Colonic mucosa (tissue), 4 donors: ENCODE measurements around the gene LRIT1. TPM values are rescaled to one million over a fixed set of nuclear protein-coding genes. Genes with fewer than 3 reads are reported as not detected.

ENCODE experiments used
- DNase-seq: peaks from one replicate; pipeline ENCODE4 v3.0.0-alpha.2; 2020
- H3K27ac ChIP-seq: fragments of 200-600 bp; one replicate; pipeline ENCODE4 v1.8.0; 2021
- H3K27me3 ChIP-seq: fragments of 200-600 bp; one replicate; pipeline ENCODE4 v1.8.0; 2021
- H3K36me3 ChIP-seq: fragments of 200-600 bp; one replicate; pipeline ENCODE4 v1.8.0; 2021
- H3K4me1 ChIP-seq: fragments of 200-600 bp; one replicate; pipeline ENCODE4 v1.8.0; 2021; ENCODE audit warnings: mild to moderate bottlenecking
- H3K4me3 ChIP-seq: fragments of 200-600 bp; one replicate; pipeline ENCODE4 v1.8.0; 2021
- H3K9ac ChIP-seq, 2 donors: one replicate each; pipeline ENCODE4 v1.7.0; 2013; ENCODE audit warnings: control low read depth in 2 of 2, low read depth in 2 of 2, low read length in 2 of 2
- H3K9me3 ChIP-seq: fragments of 200-600 bp; one replicate; pipeline ENCODE4 v1.8.0; 2021
- CTCF ChIP-seq: fragments of 200-600 bp; IDR thresholded peaks from one replicate; pipeline ENCODE4 v1.8.0; 2022; ENCODE audit warnings: antibody characterized with exemption, mild to moderate bottlenecking
- intact Hi-C: fragments of 100-400 bp; cut with DNase I; formaldehyde crosslinking; loops from one replicate; pipeline ENCODE4 v1.14.1; 2022
- total RNA-seq, 2 donors: library from RNA; stranded (reverse); fragmentation: NEBNext Ultra II Directional in 1 of 2; extraction: Animal tissue kit (Norgen Biotek cat#: 25700) in 1 of 2; gene quantifications; one replicate each; pipeline ENCODE4 v1.2.1, GENCODE V29; 2021
- donor health status: healthy.
- donor health status: DM: no; HTN: no; CAD: no.
- donor health status: DM: no; HTN: no; CAD: no.

The LRIT1 gene
- total RNA-seq, 2 donors from 2014 or later = not detected

GRCh38 chr10:84204122-84204521 lies 37.2 kb downstream of the LRIT1 start:
- Histone ChIP-seq H3K9ac (no peak overlapping the region), H3K4me3 (no peak overlapping the region), H3K27ac (no peak overlapping the region), H3K9me3 (no peaks in the 10 kb centered on the region), H3K4me1 (peaks cover 12% of the 10 kb centered on the region), H3K36me3 (no peaks in the 10 kb centered on the region), H3K27me3 (no peaks in the 10 kb centered on the region)
- intact Hi-C loops = loop anchor here (2.0 to 5.0 kb wide), 2 partner anchors 42 to 55 kb away; no protein-coding TSS in a partner anchor
- no peak for DNase-seq
- peak; percentile 34 for TF ChIP-seq CTCF

- peak overlapping the region in 1 of 2 donors; percentile 86 for H3K9ac ChIP-seq
- peaks cover 20% of the 10 kb centered on the region for H3K4me1 ChIP-seq
- no peak overlapping the region for H3K4me3 ChIP-seq
- H3K9me3 ChIP-seq = no peaks in the 10 kb centered on the region
- H3K27me3 ChIP-seq = no peaks in the 10 kb centered on the region
- intact Hi-C loops = loop anchor here (5.0 kb wide), 1 partner anchor 40 kb away; no protein-coding TSS in a partner anchor
- TF ChIP-seq CTCF = no peak
- H3K27ac ChIP-seq = no peak overlapping the region
- no peak for DNase-seq
- H3K36me3 ChIP-seq = no peaks in the 10 kb centered on the region
Measured at GRCh38 chr10:84202349-84202748, 39.0 kb downstream of the LRIT1 start.

GRCh38 chr10:84201682-84202081 lies 39.7 kb downstream of the LRIT1 start:
- no peaks in the 10 kb centered on the region for H3K36me3 ChIP-seq
- peak overlapping the region in 1 of 2 donors; percentile 86 for H3K9ac ChIP-seq
- H3K27ac ChIP-seq = peak overlapping the region; percentile 81
- H3K4me1 ChIP-seq = peaks cover 25% of the 10 kb centered on the region
- no peaks in the 10 kb centered on the region for H3K9me3 ChIP-seq
- no peak for TF ChIP-seq CTCF
- intact Hi-C loops = loop anchor here (5.0 kb wide), 1 partner anchor 39 kb away; no protein-coding TSS in a partner anchor
- no peaks in the 10 kb centered on the region for H3K27me3 ChIP-seq
- no peak for DNase-seq
- H3K4me3 ChIP-seq = no peak overlapping the region

- TF ChIP-seq CTCF = no peak
- Histone ChIP-seq H3K27me3 (no peaks in the 10 kb centered on the region), H3K9ac (peak overlapping the region; percentile 48 to 86), H3K36me3 (no peaks in the 10 kb centered on the region), H3K4me1 (peaks cover 29% of the 10 kb centered on the region), H3K27ac (peak overlapping the region; percentile 81), H3K4me3 (no peak overlapping the region), H3K9me3 (no peaks in the 10 kb centered on the region)
- intact Hi-C loops = loop anchor here (5.0 kb wide), 1 partner anchor 39 kb away; no protein-coding TSS in a partner anchor
- DNase-seq = no peak
Measured at GRCh38 chr10:84201244-84201606, 40.1 kb downstream of the LRIT1 start.

- Histone ChIP-seq H3K9ac (peak overlapping the region in 1 of 2 donors; percentile 86), H3K27me3 (no peaks in the 10 kb centered on the region), H3K9me3 (no peaks in the 10 kb centered on the region), H3K4me1 (peaks cover 30% of the 10 kb centered on the region), H3K4me3 (no peak overlapping the region), H3K27ac (peak overlapping the region; percentile 81), H3K36me3 (no peaks in the 10 kb centered on the region)
- intact Hi-C loops = loop anchor here (5.0 kb wide), 1 partner anchor 38 kb away; no protein-coding TSS in a partner anchor
- peak; percentile 87 for DNase-seq
- TF ChIP-seq CTCF = no peak
Measured at GRCh38 chr10:84200537-84201243, 40.7 kb downstream of the LRIT1 start.
